Measurements from ENCODE around the gene FBXO33. TPM values are rescaled to one million over a fixed set of nuclear protein-coding genes. Genes with fewer than 3 reads are reported as not detected.

Gene FBXO33
- total RNA-seq, 1 experiment from 2014 or later: 9.7 TPM

DNA sequence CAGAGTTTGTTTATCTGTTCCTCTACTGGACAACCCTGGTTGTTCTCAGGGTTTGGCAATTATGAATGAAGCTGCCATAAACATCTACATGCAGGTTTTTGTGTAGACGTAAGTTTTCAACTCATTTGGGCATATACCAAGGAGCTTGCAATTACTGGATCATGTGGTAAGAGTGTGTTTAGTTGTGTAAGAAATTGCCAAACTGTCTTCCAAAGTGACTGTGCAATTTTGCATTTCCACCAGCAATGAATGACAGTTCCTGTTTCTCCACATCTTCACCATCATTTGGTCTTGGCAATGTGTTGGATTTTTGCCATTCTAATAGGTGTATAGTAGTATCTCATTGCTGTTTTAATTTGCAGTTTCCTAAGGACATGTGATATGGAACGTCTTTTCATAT lies 39.8 kb upstream of the FBXO33 start:
- H3K36me3 ChIP-seq (ENCODE audit: control insufficient read depth in 1 of 2, insufficient read depth in 2 of 2, low read length in 2 of 2): no peaks in the 10 kb centered on the region
- TF ChIP-seq ELF1 (IDR thresholded peaks at IDR 0.05; ENCODE audit: borderline replicate concordance, low read depth) (no peak), CBX3 (IDR thresholded peaks at IDR 0.05; ENCODE audit: low read depth) (no peak), EZH2 (IDR thresholded peaks at IDR 0.05) (no peak), ZNF274 (IDR thresholded peaks at IDR 0.05; ENCODE audit: low read depth, low read length) (no peak), SP1 (IDR thresholded peaks at IDR 0.05; ENCODE audit: low read depth) (no peak), EZH2phosphoT487 (IDR thresholded peaks at IDR 0.05; ENCODE audit: borderline replicate concordance) (no peak), SRF (IDR thresholded peaks at IDR 0.05; ENCODE audit: low read depth) (no peak), ATF3 (IDR thresholded peaks at IDR 0.05) (no peak), CTCF (IDR thresholded peaks at IDR 0.05 in 2 of 3, conservative IDR thresholded peaks at IDR 0.05 in 1 of 3; ENCODE audit: borderline replicate concordance in 1 of 3, insufficient read depth in 1 of 3, low read depth in 2 of 3, low read length in 2 of 3) (no peak), CEBPB (IDR thresholded peaks at IDR 0.05; ENCODE audit: low read depth) (no peak), YY1 (IDR thresholded peaks at IDR 0.05; ENCODE audit: extremely low read depth, insufficient replicate concordance, low read depth, low read length) (no peak), POLR2AphosphoS5 (IDR thresholded peaks at IDR 0.05; ENCODE audit: low read depth, low read length) (no peak), REST (IDR thresholded peaks at IDR 0.05; ENCODE audit: low read depth) (no peak), FOSL1 (IDR thresholded peaks at IDR 0.05; ENCODE audit: low read depth) (no peak), POLR2A (IDR thresholded peaks at IDR 0.05; ENCODE audit: borderline replicate concordance, extremely low read depth, insufficient read depth, insufficient read length) (no peak), ZFX (IDR thresholded peaks at IDR 0.05) (no peak)
- TF ChIP-seq, protein P1, sequence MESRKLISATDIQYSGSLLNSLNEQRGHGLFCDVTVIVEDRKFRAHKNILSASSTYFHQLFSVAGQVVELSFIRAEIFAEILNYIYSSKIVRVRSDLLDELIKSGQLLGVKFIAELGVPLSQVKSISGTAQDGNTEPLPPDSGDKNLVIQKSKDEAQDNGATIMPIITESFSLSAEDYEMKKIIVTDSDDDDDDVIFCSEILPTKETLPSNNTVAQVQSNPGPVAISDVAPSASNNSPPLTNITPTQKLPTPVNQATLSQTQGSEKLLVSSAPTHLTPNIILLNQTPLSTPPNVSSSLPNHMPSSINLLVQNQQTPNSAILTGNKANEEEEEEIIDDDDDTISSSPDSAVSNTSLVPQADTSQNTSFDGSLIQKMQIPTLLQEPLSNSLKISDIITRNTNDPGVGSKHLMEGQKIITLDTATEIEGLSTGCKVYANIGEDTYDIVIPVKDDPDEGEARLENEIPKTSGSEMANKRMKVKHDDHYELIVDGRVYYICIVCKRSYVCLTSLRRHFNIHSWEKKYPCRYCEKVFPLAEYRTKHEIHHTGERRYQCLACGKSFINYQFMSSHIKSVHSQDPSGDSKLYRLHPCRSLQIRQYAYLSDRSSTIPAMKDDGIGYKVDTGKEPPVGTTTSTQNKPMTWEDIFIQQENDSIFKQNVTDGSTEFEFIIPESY (IDR thresholded peaks at IDR 0.05; ENCODE audit: extremely low read depth, insufficient replicate concordance, low read length): no peak
- TF ChIP-seq, protein P2, sequence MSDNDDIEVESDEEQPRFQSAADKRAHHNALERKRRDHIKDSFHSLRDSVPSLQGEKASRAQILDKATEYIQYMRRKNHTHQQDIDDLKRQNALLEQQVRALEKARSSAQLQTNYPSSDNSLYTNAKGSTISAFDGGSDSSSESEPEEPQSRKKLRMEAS (IDR thresholded peaks at IDR 0.05): no peak
- ChIA-PET CTCF (no interaction called here), RAD21 (ENCODE audit: low non-redundant PET in 1 of 2, low total read pairs in 2 of 2, uncharacterized antibody in 2 of 2, unreplicated experiment in 2 of 2) (no interaction called here), POLR2A (no interaction called here)
- intact Hi-C loops (cut with micrococcal nuclease): no loop called here
- no peaks in the 10 kb centered on the region for H3K9me3 ChIP-seq (ENCODE audit: control insufficient read depth in 1 of 2, insufficient read depth in 1 of 2, low read depth in 1 of 2, low read length in 2 of 2)
- H3K79me2 ChIP-seq (ENCODE audit: insufficient read depth, low read length): no peaks in the 10 kb centered on the region
- no peaks in the 10 kb centered on the region for H3K27me3 ChIP-seq (ENCODE audit: insufficient read depth, low read length)
- H3K27ac ChIP-seq (ENCODE audit: low read depth, low read length): no peak overlapping the region
- no TSS peak for BruUV-seq (replicated peaks)
- H3K4me2 ChIP-seq (ENCODE audit: low read length): no peak overlapping the region
- H3K9me2 ChIP-seq (ENCODE audit: insufficient read depth): no peaks in the 10 kb centered on the region
- ATAC-seq: no peak
- no peaks in the 10 kb centered on the region for H3K4me1 ChIP-seq (ENCODE audit: control insufficient read depth in 1 of 2, insufficient read depth in 2 of 2, low read length in 2 of 2)
- no peaks in the 10 kb centered on the region for H4K20me1 ChIP-seq (ENCODE audit: insufficient read depth)
- H3K9ac ChIP-seq (ENCODE audit: low read length): no peak overlapping the region
- no peak overlapping the region for H2AFZ ChIP-seq (ENCODE audit: low read depth, low read length, poor library complexity, severe bottlenecking)
- H3K4me3 ChIP-seq (replicated peaks in 1 of 2; ENCODE audit: low read depth in 1 of 2, low read length in 2 of 2): no peak overlapping the region
- no peak for DNase-seq (ENCODE audit: low read depth, low spot score)

Data from HCT116 (cell line).